GM21390 (cell line): ENCODE data around the gene ARHGAP9.
"Not testable (repeated sequence)": the region's sequence is repeated elsewhere in the genome, so short reads cannot be mapped to it uniquely, and the experiment has no call there.

Experiments used
- ATAC-seq: cut with Tn5 transposase; IDR thresholded peaks from one replicate; pipeline ENCODE4 v1.9.1; 2021; ENCODE audit not compliant: unreplicated experiment

The ARHGAP9 gene

GRCh38 chr12:57439762-57440266 lies 39.9 kb downstream of the ARHGAP9 start:
- ATAC-seq, result no peak

GRCh38 chr12:57438400-57438799 lies 41.3 kb downstream of the ARHGAP9 start:
- no peak for ATAC-seq

- ATAC-seq, result no peak
Measured at GRCh38 chr12:57435293-57435692, 44.4 kb downstream of the ARHGAP9 start.

GRCh38 chr12:57434517-57435223 lies 45.0 kb downstream of the ARHGAP9 start, which contains the start of gene INHBC:
INHBC (plus strand) TSS chr12:57434784; CDS start chr12:57434887, 103 bp downstream.
- no peak for ATAC-seq

GRCh38 chr12:57433370-57433769 lies 46.3 kb downstream of the ARHGAP9 start:
- no peak for ATAC-seq

GRCh38 chr12:57431654-57432188 lies 47.9 kb downstream of the ARHGAP9 start:
- no peak for ATAC-seq

- ATAC-seq, result peak; percentile 96
Measured at GRCh38 chr12:57430931-57431566, 48.6 kb downstream of the ARHGAP9 start, which contains the start of gene R3HDM2. R3HDM2 (minus strand) TSS chr12:57431043; CDS start chr12:57310428, 120,615 bp downstream.

GRCh38 chr12:57430112-57430930 lies 49.3 kb downstream of the ARHGAP9 start:
- ATAC-seq, result peak; percentile 42

- ATAC-seq, result no peak
Measured at GRCh38 chr12:57429473-57430111, 50.1 kb downstream of the ARHGAP9 start.

GRCh38 chr12:57428965-57429364 lies 50.7 kb downstream of the ARHGAP9 start:
- no peak for ATAC-seq

- ATAC-seq, result not testable (repeated sequence)
Measured at GRCh38 chr12:57426948-57427347, 52.7 kb downstream of the ARHGAP9 start.
